ENCODE results near the gene CCL21.

Gene CCL21

DNA sequence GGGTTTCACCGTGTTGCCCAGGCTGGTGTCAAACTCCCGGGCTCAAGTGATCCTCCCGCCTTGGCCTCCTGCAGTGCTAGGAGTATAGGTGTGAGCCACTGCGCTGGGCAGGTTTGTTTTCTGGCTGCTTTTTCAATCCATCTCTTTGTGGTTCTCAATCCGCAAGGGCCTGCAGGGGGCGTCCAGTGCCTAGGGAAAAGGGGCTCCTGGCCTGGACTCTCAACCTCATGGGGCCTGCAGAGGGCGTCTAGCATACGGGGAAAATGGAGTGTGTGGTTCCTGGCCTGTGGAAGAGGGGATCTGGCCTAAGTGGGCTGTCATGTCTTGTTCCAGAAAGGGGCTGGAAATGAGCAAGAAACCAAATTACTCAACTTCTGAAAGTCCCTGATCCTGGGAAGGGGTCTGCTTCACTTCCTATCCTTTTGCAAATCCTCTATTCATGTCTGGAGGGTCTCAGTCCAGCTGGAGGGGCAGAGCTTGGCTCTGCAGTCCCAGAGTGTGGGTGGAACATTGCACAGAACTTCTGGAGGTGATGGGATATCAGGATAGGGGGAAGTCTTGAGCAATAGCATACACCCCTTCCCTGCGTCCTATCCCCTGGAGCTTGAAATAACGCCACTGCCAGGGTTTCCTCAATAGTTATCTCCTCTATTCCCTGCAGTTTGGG is 34.8 kb downstream of the CCL21 start:
- peak; percentile 68 for FAIRE-seq
- DNase-seq (ENCODE audit: extremely low spot score, insufficient read length, low read depth) = peak; percentile 39

DNA sequence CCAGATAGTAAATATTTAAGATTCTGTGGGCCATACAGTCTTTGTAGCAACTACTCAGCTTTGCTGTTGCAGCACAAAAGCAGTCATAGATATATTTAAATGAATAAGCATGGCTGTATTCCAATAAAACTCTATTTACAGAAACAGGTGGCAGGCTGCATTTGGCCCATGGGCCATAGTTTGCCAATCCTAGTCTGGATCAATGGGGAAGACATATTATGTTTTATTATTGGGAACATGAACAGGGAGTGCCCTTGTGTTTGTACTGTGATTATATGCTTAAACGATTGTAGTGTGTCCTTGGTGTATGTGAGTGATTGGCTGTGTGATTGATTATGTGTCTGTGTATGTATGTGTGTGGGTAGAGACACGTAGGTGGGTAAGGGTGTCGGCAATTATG is 35.5 kb downstream of the CCL21 start:
- no peak for FAIRE-seq
- DNase-seq (ENCODE audit: extremely low spot score, insufficient read length, low read depth) = no peak

DNA sequence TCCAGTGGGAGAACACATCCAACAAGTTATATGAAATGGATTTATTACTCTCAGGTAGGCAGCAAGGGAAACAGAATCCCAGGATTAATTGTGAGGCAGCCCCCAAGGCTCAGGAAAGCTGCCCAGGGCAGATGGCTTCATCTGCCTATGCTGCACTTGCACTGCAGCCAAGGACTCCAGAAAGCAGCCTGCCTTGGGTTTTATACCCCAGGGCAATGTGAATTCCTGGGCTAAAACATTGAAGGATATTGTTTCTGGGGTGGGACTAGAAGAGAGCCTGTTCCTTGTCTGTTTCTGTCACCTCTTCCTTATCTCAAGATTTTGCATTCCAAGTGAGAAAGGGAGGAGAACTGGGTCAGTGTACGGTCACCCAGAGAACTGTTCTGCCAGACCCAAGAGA is 38.6 kb downstream of the CCL21 start:
- DNase-seq (ENCODE audit: extremely low spot score, insufficient read length, low read depth) = no peak
- FAIRE-seq = no peak

DNA sequence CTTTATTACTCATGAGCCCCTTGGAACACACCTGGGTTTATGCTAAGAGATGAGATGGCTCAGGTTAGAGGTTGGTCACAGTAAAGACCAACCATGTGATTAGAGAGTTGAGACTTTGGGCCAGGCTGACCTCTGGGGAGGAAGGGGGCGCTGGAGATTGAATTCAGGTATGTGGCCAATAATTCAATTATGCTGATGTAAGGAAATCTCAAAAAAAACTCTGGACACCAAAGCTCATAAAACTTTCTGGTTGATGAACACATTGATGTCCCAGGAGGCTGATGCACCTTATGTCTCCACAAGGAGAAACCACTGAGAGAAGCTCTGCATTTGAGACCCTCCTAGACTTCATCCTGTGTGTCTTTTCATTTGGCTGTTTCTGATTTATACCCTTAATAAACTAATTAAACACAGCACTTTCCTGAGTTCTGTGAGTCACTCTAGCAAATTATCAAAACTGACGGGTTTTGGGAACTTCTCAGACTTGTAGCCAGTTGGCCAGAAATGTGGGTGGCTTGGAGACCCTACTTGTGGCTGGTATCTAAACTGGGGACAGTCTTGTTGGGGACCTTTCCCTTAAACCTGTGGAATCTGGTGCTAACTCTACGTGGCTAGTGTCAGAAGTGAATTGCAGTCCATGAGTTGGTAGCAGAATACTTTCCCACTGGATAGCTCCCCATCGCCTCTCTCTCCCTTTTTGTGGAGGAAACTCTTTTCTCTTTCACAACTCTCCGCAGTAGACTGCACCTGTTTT is 40.0 kb downstream of the CCL21 start:
- DNase-seq (ENCODE audit: extremely low spot score, insufficient read length, low read depth) (no peak), FAIRE-seq (no peak)

DNA sequence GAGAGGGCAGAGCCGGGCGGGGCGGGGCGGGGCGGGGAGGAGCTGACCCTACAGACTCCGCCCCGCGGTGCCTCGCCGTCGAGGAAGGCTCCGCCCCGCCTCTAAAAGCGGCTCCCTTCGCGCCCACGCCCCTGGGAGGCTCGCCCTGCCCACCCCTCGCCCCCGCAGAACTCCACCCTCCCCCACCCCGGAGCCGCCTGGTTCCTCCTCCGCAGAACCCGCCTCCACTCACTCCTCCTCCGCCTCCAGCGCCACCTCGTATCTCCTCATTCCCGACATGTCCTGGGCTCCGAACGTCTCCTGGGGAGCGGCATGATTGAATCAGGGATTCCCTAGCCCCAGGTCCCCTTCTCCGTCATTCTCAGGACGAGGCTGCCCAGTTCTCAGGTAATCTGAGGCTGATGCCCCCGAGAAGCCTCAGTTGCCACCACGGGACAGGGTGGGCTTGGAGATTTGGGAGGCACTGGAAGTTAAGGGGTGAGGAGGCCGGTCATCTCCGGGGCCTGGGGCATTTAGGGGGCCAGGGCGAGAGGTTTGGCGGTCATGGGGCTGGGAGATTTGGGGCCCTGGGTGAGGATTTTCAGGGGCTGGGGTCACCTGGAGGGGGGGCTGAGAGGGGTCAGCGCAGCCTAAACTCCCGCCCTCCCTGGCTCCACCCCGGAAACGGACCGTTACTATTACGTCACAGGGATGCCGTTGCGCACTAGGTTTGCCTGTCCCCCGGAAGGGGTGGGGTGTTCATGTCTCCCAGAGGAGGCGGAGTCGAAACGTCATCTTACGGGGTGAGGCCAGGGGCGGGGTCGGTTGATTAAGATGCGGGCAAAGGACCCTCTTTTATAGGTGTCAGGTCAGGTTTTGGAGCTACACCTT is 44.3 kb downstream of the CCL21 start:
- DNase-seq (ENCODE audit: extremely low spot score, insufficient read length, low read depth) (peak; percentile 75), FAIRE-seq (peak; percentile 87)

DNA sequence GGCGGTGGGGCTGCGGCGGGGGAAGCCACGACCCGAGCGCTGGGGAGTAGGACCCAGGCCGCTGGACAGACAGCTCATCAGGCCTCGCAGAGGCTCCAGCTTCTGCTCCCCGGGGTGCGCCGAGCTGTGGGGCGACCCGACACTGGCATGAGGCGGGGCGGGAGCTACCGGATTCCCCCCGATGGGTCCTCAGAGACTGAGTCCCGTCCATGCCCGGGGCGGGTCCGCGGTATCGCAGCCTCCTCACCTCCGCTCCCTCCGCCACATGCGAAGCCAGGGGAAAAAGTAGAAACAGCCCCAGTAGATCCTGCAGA is 44.9 kb downstream of the CCL21 start:
- FAIRE-seq (no peak), DNase-seq (ENCODE audit: extremely low spot score, insufficient read length, low read depth) (no peak)

DNA sequence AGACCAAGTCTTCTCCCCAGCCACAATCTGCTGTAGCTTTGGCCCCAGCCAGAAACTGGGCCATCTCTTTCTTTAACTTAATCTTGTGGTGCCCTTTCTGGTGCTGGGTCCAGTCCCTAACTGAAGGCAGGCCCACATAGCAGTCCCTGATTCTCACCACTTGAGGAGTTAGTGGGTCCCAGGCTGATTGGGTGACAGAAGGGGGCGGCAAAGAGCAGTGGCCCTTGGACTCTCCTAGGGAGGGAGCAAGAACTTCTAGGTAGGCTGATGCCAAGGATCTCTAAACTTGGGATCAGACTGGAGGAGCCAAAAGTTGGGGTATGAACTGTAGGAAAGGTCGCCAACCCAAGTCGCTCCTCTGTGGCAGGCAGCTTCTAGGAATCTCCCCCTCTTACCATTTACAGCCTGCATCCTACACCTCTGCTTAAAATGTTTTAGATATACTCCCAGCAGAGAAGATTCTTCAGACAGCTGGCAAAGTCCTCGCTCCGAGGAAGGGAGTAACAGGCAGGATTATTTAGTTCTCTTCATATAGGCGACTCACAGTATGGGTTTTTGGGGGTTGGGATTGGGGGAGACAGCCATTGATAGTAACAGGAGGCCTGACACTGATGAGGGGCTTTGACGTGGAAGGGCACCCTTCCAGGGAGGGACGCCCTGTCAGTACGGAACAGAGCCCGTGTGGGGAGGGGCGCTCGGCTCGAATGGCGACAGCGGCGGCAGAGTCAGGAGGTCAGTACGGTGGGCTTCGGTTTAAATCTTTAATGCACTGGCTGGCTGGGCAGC is 45.5 kb downstream of the CCL21 start:
- DNase-seq (ENCODE audit: extremely low spot score, insufficient read length, low read depth) = no peak
- peak; percentile 79 for FAIRE-seq

DNA sequence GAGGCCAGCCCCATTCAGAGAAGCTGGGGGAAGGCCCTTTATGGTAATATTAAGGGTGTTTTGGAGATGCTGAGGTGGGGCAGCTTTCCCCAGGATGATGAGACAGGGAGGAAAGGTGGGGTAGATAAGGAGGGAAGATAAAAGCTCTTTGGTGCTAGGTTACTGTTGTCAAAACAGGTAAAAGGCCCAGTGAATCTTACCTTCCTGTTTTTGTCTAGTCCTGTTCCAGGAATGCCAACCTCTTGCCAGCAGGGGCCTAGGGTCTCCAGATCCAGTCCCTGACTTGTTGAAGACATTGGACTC is 46.7 kb downstream of the CCL21 start:
- DNase-seq (ENCODE audit: extremely low spot score, insufficient read length, low read depth) = no peak
- FAIRE-seq = no peak

DNA sequence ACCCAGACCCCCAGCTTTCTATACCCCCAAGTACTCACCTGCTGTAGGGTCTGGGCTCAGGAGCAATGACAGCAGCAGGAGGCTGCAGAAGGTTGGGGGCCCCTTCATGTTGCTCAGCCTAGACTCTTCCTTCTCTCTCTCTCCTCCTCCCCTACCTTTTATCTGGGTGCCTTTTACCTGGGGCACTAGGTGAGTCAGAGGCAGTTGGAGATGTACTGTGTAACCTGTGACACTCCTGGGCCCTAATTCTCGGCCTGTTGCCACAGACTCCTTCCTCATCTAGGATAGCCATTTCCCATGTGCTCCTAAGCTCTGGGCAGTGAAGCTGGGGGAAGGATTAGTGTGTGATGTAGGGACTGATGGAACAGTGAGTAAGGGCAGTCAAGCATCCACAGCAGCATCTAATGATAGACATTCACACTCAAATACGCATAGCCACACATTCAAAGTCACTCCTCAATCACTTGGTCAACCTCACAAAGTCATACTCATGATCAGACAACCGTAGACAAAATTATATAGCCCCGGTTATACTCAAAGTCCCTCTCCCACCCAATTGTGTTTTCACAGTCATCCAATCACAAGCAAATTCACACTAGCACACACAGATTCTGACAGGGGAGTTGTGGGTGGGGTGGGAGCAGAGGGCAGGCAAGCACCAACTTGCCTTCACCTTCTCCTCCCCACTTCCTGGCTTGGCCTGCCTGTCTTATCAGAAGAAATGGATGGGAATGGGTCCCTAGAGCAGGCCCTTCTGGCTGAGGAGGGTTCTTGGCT is 47.2 kb downstream of the CCL21 start, which contains the start of gene CCL27:
CCL27 (minus strand) TSS at position 132 of the 777 bp plus-strand sequence; CDS start at position 108, 24 bp downstream.
- FAIRE-seq = no peak

DNA sequence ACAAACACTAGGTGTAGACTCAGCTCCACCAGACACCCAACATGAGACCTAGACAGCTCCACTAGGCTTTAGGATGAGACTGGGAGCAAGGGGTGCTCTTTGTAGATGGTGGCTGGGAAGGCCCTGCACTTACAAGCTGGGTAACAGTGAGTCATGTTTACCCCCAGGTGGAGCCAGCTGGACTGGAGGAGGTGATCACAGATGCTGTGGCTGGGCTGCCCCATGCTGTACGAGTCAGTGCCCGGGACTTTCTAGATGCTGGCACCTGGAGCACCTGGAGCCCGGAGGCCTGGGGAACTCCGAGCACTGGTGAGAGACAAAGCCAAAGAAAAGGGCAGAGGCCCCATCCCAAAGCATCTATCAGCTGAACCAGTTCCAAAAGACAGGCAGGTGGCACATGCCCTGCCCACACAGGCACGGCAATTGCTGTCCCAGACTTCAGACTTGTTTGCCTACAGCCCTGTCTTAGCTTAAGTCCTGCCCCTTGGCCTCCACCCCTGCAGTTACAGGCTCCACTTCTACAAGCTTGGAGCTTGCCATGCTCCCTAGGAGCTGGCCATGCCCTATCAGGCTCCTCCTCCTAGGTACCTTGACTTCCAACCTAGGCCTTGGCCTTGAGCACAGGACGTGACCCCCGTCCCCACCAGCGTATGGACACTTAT is 50.2 kb downstream of the CCL21 start:
- DNase-seq (ENCODE audit: extremely low spot score, insufficient read length, low read depth) = no peak
- FAIRE-seq = no peak

More for the DNA sequence above, 47.2 kb downstream of the CCL21 start, which contains the start of gene CCL27:
- DNase-seq (ENCODE audit: extremely low spot score, insufficient read length, low read depth) = no peak
